ENCODE results near the gene GALK2.
"Not testable (repeated sequence)": the region's sequence is repeated elsewhere in the genome, so short reads cannot be mapped to it uniquely, and the experiment has no call there.

GALK2 gene

DNA sequence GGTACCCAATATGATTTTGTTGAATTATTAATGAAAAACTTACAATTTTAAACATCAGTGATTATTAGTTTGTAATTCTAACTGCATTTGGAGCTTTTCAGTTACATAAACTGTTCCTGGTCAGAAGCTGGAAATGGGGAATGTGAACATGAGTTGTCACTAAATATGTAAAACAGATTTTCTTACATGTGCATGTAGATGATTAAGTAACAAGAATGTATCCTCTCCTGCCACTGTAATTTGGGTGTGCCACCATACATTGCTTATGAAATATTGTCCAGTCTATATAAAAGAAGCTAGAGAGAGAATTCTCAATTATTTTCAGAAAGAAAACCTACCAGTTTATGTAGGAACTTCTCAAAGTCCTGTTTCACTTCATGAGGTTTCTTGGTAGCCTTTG, 161.4 kb downstream of the GALK2 start:
- no peak overlapping the region for H3K4me2 ChIP-seq
- no peak overlapping the region for H3K4me3 ChIP-seq (IDR thresholded peaks at IDR 0.05; ENCODE audit: insufficient read depth, low read depth, low read length)
- H3K4me1 ChIP-seq (ENCODE audit: low read depth, poor library complexity, severe bottlenecking): no peaks in the 10 kb centered on the region
- no peak overlapping the region for H3K27ac ChIP-seq
- TF ChIP-seq CTCF (conservative IDR thresholded peaks at IDR 0.05; ENCODE audit: low read depth, low read length): no peak
- H3K9ac ChIP-seq: no peak overlapping the region
- no peaks in the 10 kb centered on the region for H3K27me3 ChIP-seq (ENCODE audit: insufficient read depth, low read depth)
- H3K79me2 ChIP-seq (ENCODE audit: insufficient read depth, low read depth): no peaks in the 10 kb centered on the region
- H2AFZ ChIP-seq (ENCODE audit: low read depth): no peak overlapping the region
- no peaks in the 10 kb centered on the region for H4K20me1 ChIP-seq (ENCODE audit: insufficient read depth)
- H3K36me3 ChIP-seq (ENCODE audit: insufficient read depth): no peaks in the 10 kb centered on the region

GRCh38 chr15:49331951-49332350, 161.9 kb downstream of the GALK2 start:
- Histone ChIP-seq H4K20me1 (ENCODE audit: insufficient read depth) (no peaks in the 10 kb centered on the region), H3K36me3 (ENCODE audit: insufficient read depth) (no peaks in the 10 kb centered on the region), H3K27me3 (ENCODE audit: insufficient read depth, low read depth) (no peaks in the 10 kb centered on the region), H3K4me2 (no peak overlapping the region), H2AFZ (ENCODE audit: low read depth) (no peak overlapping the region), H3K4me3 (IDR thresholded peaks at IDR 0.05; ENCODE audit: insufficient read depth, low read depth, low read length) (no peak overlapping the region), H3K79me2 (ENCODE audit: insufficient read depth, low read depth) (no peaks in the 10 kb centered on the region), H3K9ac (no peak overlapping the region), H3K4me1 (ENCODE audit: low read depth, poor library complexity, severe bottlenecking) (no peaks in the 10 kb centered on the region), H3K27ac (no peak overlapping the region)
- TF ChIP-seq CTCF (conservative IDR thresholded peaks at IDR 0.05; ENCODE audit: low read depth, low read length): no peak

GRCh38 chr15:49339656-49340055, 169.6 kb downstream of the GALK2 start:
- Histone ChIP-seq H4K20me1 (ENCODE audit: insufficient read depth) (no peaks in the 10 kb centered on the region), H3K27ac (no peak overlapping the region), H3K27me3 (ENCODE audit: insufficient read depth, low read depth) (no peaks in the 10 kb centered on the region), H2AFZ (ENCODE audit: low read depth) (no peak overlapping the region), H3K4me3 (IDR thresholded peaks at IDR 0.05; ENCODE audit: insufficient read depth, low read depth, low read length) (no peak overlapping the region), H3K36me3 (ENCODE audit: insufficient read depth) (no peaks in the 10 kb centered on the region; the same call in 1 of the 2 replicates), H3K79me2 (ENCODE audit: insufficient read depth, low read depth) (no peaks in the 10 kb centered on the region), H3K9ac (no peak overlapping the region), H3K4me1 (ENCODE audit: low read depth, poor library complexity, severe bottlenecking) (no peaks in the 10 kb centered on the region), H3K4me2 (no peak overlapping the region)
- TF ChIP-seq CTCF (conservative IDR thresholded peaks at IDR 0.05; ENCODE audit: low read depth, low read length): no peak

- H3K36me3 ChIP-seq (ENCODE audit: insufficient read depth): no peaks in the 10 kb centered on the region; the same call in 1 of the 2 replicates
- H2AFZ ChIP-seq (ENCODE audit: low read depth): no peak overlapping the region
- no peak overlapping the region for H3K4me3 ChIP-seq (IDR thresholded peaks at IDR 0.05; ENCODE audit: insufficient read depth, low read depth, low read length)
- TF ChIP-seq CTCF (conservative IDR thresholded peaks at IDR 0.05; ENCODE audit: low read depth, low read length): no peak
- H3K4me1 ChIP-seq (ENCODE audit: low read depth, poor library complexity, severe bottlenecking): no peaks in the 10 kb centered on the region
- no peaks in the 10 kb centered on the region for H3K79me2 ChIP-seq (ENCODE audit: insufficient read depth, low read depth)
- no peak overlapping the region for H3K27ac ChIP-seq
- no peak overlapping the region for H3K4me2 ChIP-seq
- no peaks in the 10 kb centered on the region for H3K27me3 ChIP-seq (ENCODE audit: insufficient read depth, low read depth)
- no peak overlapping the region for H3K9ac ChIP-seq
- no peaks in the 10 kb centered on the region for H4K20me1 ChIP-seq (ENCODE audit: insufficient read depth)
Measured at GRCh38 chr15:49343546-49343945, 173.5 kb downstream of the GALK2 start.

DNA sequence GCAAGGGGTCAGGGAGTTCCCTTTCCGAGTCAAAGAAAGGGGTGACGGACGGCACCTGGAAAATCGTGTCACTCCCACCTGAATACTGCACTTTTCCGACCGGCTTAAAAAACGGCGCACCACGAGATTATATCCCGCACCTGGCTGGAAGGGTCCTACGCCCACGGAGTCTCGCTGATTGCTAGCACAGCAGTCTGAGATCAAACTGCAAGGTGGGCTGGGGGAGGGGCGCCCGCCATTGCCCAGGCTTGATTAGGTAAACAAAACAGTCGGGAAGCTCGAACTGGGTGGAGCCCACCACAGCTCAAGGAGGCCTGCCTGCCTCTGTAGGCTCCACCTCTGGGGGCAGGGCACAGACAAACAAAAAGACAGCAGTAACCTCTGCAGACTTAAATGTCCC, 184.4 kb downstream of the GALK2 start:
- H3K79me2 ChIP-seq (ENCODE audit: insufficient read depth, low read depth); H3K27me3 ChIP-seq (ENCODE audit: insufficient read depth, low read depth): not testable (repeated sequence)

More for the DNA sequence above, 184.4 kb downstream of the GALK2 start:
- H3K4me1 ChIP-seq (ENCODE audit: low read depth, poor library complexity, severe bottlenecking); H3K27ac ChIP-seq; H4K20me1 ChIP-seq (ENCODE audit: insufficient read depth); H3K4me3 ChIP-seq (IDR thresholded peaks at IDR 0.05; ENCODE audit: insufficient read depth, low read depth, low read length); H3K36me3 ChIP-seq (ENCODE audit: insufficient read depth); H3K9ac ChIP-seq; H3K4me2 ChIP-seq; H2AFZ ChIP-seq (ENCODE audit: low read depth): not testable (repeated sequence)

All from KMS-11 (cell line).